Subcutaneous adipose tissue (tissue), 4 donors: ENCODE measurements around the gene DAPK1. TPM values are rescaled to one million over a fixed set of nuclear protein-coding genes. Genes with fewer than 3 reads are reported as not detected.

Experiments
- CTCF ChIP-seq: fragments of 450-650 bp; IDR thresholded peaks from one replicate; pipeline ENCODE4 v1.5.1; 2016; ENCODE audit warnings: low read depth, mild to moderate bottlenecking, control low read depth, antibody characterized with exemption, moderate library complexity
- total RNA-seq, 4 donors: library from RNA; depleted of rRNA; stranded (reverse); fragments of >200 nt; gene quantifications; one replicate each; pipeline ENCODE4 v1.1.0, GENCODE V29; 2016

The DAPK1 gene
- total RNA-seq, 4 donors from 2014 or later = 29.5 to 63.2 (median 43.4) TPM

GRCh38 chr9:87467187-87467586 lies 30.5 kb upstream of the DAPK1 start:
- TF ChIP-seq CTCF = no peak

DNA sequence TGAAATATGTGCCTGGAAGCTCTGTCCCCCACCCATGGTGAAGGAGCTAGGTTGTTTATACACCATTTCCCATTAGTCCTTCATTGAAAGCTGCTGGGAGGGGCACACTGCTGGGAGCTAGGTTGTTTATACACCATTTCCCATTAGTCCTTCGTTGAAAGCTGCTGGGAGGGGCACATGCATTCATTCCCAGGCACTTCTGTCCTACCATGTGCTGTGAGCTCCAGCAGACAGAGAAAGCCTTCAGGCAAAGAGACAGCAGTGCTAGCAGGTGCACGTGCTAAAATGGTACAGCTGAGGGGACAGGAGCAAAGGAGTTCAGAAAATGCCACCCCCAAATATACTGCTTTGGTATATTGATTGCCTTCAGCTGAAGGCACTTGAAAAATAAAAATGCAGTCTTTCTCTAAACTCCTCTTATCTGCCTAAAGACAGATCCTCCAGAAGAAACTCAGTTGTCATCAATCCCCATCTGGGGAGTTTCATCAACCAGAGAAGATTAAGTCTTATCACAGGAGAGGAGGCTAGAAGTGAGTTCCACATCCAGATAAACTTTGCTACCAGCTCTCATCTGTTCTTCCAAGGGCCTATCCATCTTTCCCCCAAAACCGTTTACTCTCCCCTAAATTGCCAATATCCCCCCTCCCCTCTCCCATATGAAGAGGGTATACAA lies 27.7 kb upstream of the DAPK1 start:
- TF ChIP-seq CTCF = no peak

- TF ChIP-seq CTCF = no peak
Measured at GRCh38 chr9:87471746-87472145, 25.9 kb upstream of the DAPK1 start.

DNA sequence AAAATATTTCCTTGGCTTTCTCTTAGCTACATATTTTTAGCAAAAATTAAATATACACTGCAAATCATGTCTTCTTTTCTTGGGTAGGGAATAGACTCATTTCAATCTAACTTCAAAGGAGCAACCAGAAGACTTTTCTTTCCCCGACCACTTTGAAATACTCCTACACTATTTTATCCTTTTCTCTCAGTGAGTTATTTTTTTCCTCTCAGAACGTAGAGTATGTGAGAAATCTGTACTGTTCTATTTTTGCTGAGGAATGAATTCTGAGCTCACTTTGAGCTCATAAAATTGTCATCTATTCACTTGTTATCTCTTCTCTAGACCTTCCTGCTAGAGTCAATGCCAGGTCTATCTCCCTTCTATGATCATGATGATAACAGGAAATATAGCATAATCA lies 22.2 kb upstream of the DAPK1 start:
- no peak for TF ChIP-seq CTCF

DNA sequence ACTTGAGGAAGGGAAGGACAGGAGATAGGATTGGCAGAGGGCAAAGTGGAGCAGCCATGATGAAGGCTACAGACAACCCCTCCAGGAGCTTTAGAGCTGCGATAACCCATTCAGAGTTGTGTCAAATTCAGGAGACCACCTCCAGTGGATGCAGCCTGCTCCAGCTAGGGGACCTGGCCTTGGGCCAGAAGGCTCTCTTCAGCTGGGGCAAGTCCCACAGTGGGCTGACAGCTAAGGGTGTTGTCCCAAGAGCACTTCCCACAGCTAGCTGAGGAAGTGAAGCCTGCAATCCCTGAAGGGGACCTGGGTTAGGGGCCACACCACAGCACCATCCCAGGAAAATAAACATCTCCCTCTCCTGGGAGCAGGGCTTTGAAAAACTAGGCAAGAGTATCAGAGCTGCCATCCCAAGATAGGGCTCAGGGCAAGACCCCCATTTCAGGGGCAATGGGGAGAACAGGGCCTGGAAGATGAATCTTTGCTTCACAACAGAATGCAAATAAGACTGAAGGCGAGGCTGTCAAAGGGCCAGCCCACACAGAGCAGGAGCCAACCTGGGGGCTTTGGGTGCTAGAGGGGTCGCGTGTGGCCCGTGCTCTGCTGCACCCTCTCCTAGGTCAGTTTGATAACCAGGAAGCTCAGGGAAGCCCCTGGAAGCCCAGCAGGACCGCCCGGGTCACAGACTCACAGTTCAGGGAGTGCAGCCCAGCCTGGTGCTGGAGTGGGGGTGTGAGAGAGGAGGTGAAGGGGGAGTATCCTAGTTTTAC lies 19.3 kb upstream of the DAPK1 start:
- no peak for TF ChIP-seq CTCF

GRCh38 chr9:87479801-87480201 lies 17.9 kb upstream of the DAPK1 start:
- no peak for TF ChIP-seq CTCF
